Fibroblast of pulmonary artery (primary cell): ENCODE measurements around the gene MITF.

Experiments
- DNase-seq: peaks from one replicate; pipeline ENCODE4 v3.0.0-alpha.2; 2010; ENCODE audit warnings: low read depth
- H3K4me3 ChIP-seq: replicated peaks from 2 replicates; pipeline ENCODE4 v1.5.1; 2011; ENCODE audit warnings: low read depth, mild to moderate bottlenecking, control low read depth, low read length, moderate library complexity
- CTCF ChIP-seq: IDR thresholded peaks from 2 replicates; pipeline ENCODE4 v1.5.1; 2011; ENCODE audit warnings: mild to moderate bottlenecking, control low read depth, low read length, inconsistent platforms; ENCODE audit errors: missing control alignments

MITF gene

GRCh38 chr3:69930564-69930963 lies 191.3 kb downstream of the MITF start:
- TF ChIP-seq CTCF: no peak

GRCh38 chr3:69932087-69932486 lies 192.8 kb downstream of the MITF start:
- TF ChIP-seq CTCF: no peak
- H3K4me3 ChIP-seq: no peak overlapping the region
- no peak for DNase-seq

More at GRCh38 chr3:69930564-69930963, 191.3 kb downstream of the MITF start:
- no peak for DNase-seq
- H3K4me3 ChIP-seq: no peak overlapping the region

GRCh38 chr3:69932501-69932900 lies 193.2 kb downstream of the MITF start:
- H3K4me3 ChIP-seq: no peak overlapping the region
- TF ChIP-seq CTCF: no peak
- no peak for DNase-seq

- TF ChIP-seq CTCF: no peak
- H3K4me3 ChIP-seq: no peak overlapping the region
- no peak for DNase-seq
Measured at GRCh38 chr3:69934398-69934797, 195.1 kb downstream of the MITF start.

- DNase-seq: no peak
- TF ChIP-seq CTCF: no peak
- no peak overlapping the region for H3K4me3 ChIP-seq
Measured at GRCh38 chr3:69936266-69936665, 197.0 kb downstream of the MITF start.

- DNase-seq: no peak
- TF ChIP-seq CTCF: no peak
- no peak overlapping the region for H3K4me3 ChIP-seq
Measured at GRCh38 chr3:69938061-69938460, 198.8 kb downstream of the MITF start.

- TF ChIP-seq CTCF: no peak
- no peak overlapping the region for H3K4me3 ChIP-seq
- no peak for DNase-seq
Measured at GRCh38 chr3:69938931-69939330, 199.7 kb downstream of the MITF start.
